HEK293 (cell line): ENCODE results near the gene PWWP2B.

Experiments used
- CTCF ChIA-PET: fragments of 350-600 bp; formaldehyde crosslinking; extraction: SDS; loops from one replicate; lab custom pipeline; 2021; ENCODE audit warnings: antibody characterized with exemption; lab: Yijun Ruan, JAX
- POLR2A ChIA-PET: fragments of 300-600 bp; formaldehyde crosslinking; extraction: SDS; loops from one replicate; lab custom pipeline; 2020; ENCODE audit warnings: antibody characterized with exemption, inconsistent platforms; lab: Yijun Ruan, JAX
- H3K27ac ChIP-seq: fragments of 200-500 bp; sonication (Bioruptor generic); 2 replicates; pipeline ENCODE4 v1.5.1; 2014; ENCODE audit warnings: low read depth, low read length, control low read depth, inconsistent platforms; ENCODE audit errors: extremely low read depth
- H3K36me3 ChIP-seq, 2 experiments: fragments of 200-500 bp in 1 of 2; sonication (Bioruptor generic) in 1 of 2; 1 replicate in 1 of 2; 2 replicates in 1 of 2; pipeline ENCODE4 v1.5.1; 2014 to 2017; ENCODE audit warnings: inconsistent platforms in 2 of 2, low read length in 2 of 2; ENCODE audit not compliant: control insufficient read depth in 2 of 2, insufficient read depth in 1 of 2
- H3K4me1 ChIP-seq: fragments of 200-500 bp; sonication (Bioruptor generic); 2 replicates; pipeline ENCODE4 v1.5.1; 2014; ENCODE audit warnings: mild to moderate bottlenecking, low read length, inconsistent platforms; ENCODE audit not compliant: control insufficient read depth, insufficient read depth
- H3K4me3 ChIP-seq: 2 replicates; pipeline ENCODE4 v1.5.1; 2011; ENCODE audit warnings: low read depth, mild to moderate bottlenecking, control low read depth, low read length, moderate library complexity
- H3K9me3 ChIP-seq: fragments of 200-500 bp; sonication (Bioruptor generic); 2 replicates; pipeline ENCODE4 v1.5.1; 2014; ENCODE audit warnings: low read depth, low read length, inconsistent platforms; ENCODE audit not compliant: control insufficient read depth, insufficient read depth
- BCL6B ChIP-seq: fragments of 450-650 bp; formaldehyde crosslinking; IDR thresholded peaks from 2 replicates; pipeline ENCODE4 v1.5.1; 2017; ENCODE audit warnings: missing biosample characterization, missing genetic modification characterization
- GLIS1 ChIP-seq: fragments of 450-650 bp; formaldehyde crosslinking; IDR thresholded peaks from 2 replicates; pipeline ENCODE4 v1.5.1; 2016; ENCODE audit warnings: missing biosample characterization, missing genetic modification characterization
- IKZF3 ChIP-seq: fragments of 450-650 bp; IDR thresholded peaks from 2 replicates; pipeline ENCODE4 v1.5.0; 2018; ENCODE audit warnings: missing biosample characterization, mild to moderate bottlenecking, missing genetic modification characterization, moderate library complexity
- KLF1 ChIP-seq: fragments of 450-650 bp; formaldehyde crosslinking; IDR thresholded peaks from 2 replicates; pipeline ENCODE4 v1.5.1; 2016; ENCODE audit warnings: missing biosample characterization, missing genetic modification characterization
- MZF1 ChIP-seq: fragments of 450-650 bp; formaldehyde crosslinking; IDR thresholded peaks from 2 replicates; pipeline ENCODE4 v1.5.1; 2017; ENCODE audit warnings: missing biosample characterization, missing genetic modification characterization, borderline replicate concordance
- PBX3 ChIP-seq: sonication (generic); formaldehyde crosslinking; IDR thresholded peaks from 2 replicates; pipeline ENCODE4 v1.8.1; 2022; ENCODE audit warnings: mild to moderate bottlenecking, moderate library complexity, missing genetic modification reagents
- YY1 ChIP-seq: fragments of 450-650 bp; formaldehyde crosslinking; IDR thresholded peaks from 2 replicates; pipeline ENCODE4 v1.5.1; 2018; ENCODE audit warnings: missing biosample characterization, missing genetic modification characterization
- ZBTB44 ChIP-seq: fragments of 450-650 bp; IDR thresholded peaks from 2 replicates; pipeline ENCODE4 v1.5.1; 2018; ENCODE audit warnings: missing biosample characterization, mild to moderate bottlenecking, missing genetic modification characterization
- ZIC2 ChIP-seq: fragments of 450-650 bp; formaldehyde crosslinking; IDR thresholded peaks from 2 replicates; pipeline ENCODE4 v1.5.1; 2016; ENCODE audit warnings: missing biosample characterization, missing genetic modification characterization
- ZNF10 ChIP-seq: fragments of 450-650 bp; formaldehyde crosslinking; IDR thresholded peaks from 2 replicates; pipeline ENCODE4 v1.5.1; 2017; ENCODE audit warnings: missing biosample characterization, missing genetic modification characterization
- ZNF138 ChIP-seq: fragments of 450-650 bp; formaldehyde crosslinking; IDR thresholded peaks from 2 replicates; pipeline ENCODE4 v1.5.1; 2016; ENCODE audit warnings: missing biosample characterization, missing genetic modification characterization, borderline replicate concordance
- ZNF292 ChIP-seq: fragments of 450-650 bp; formaldehyde crosslinking; IDR thresholded peaks from 2 replicates; pipeline ENCODE4 v1.5.1; 2016; ENCODE audit warnings: low read depth, missing biosample characterization, missing genetic modification characterization, borderline replicate concordance
- ZNF341 ChIP-seq: fragments of 450-650 bp; formaldehyde crosslinking; IDR thresholded peaks from 2 replicates; pipeline ENCODE4; 2016; ENCODE audit warnings: low read depth, missing biosample characterization, missing genetic modification characterization
- ZNF366 ChIP-seq: fragments of 450-650 bp; formaldehyde crosslinking; conservative IDR thresholded peaks from 2 replicates; pipeline ENCODE4 v1.5.1; 2016; ENCODE audit warnings: missing biosample characterization, missing genetic modification characterization
- ZNF416 ChIP-seq: fragments of 450-650 bp; formaldehyde crosslinking; IDR thresholded peaks from 2 replicates; pipeline ENCODE4 v1.5.1; 2016; ENCODE audit warnings: missing biosample characterization, missing genetic modification characterization
- ZNF555 ChIP-seq: fragments of 450-650 bp; formaldehyde crosslinking; conservative IDR thresholded peaks from 2 replicates; pipeline ENCODE4 v1.5.1; 2017; ENCODE audit warnings: missing biosample characterization, mild to moderate bottlenecking, missing genetic modification characterization, inconsistent platforms
- ZNF692 ChIP-seq: fragments of 450-650 bp; formaldehyde crosslinking; IDR thresholded peaks from 2 replicates; pipeline ENCODE4 v1.5.1; 2016; ENCODE audit warnings: missing biosample characterization, missing genetic modification characterization
- ZNF768 ChIP-seq: fragments of 450-650 bp; formaldehyde crosslinking; IDR thresholded peaks from 2 replicates; pipeline ENCODE4 v1.5.1; 2018; ENCODE audit warnings: missing biosample characterization, mild to moderate bottlenecking, missing genetic modification characterization

The PWWP2B gene

DNA sequence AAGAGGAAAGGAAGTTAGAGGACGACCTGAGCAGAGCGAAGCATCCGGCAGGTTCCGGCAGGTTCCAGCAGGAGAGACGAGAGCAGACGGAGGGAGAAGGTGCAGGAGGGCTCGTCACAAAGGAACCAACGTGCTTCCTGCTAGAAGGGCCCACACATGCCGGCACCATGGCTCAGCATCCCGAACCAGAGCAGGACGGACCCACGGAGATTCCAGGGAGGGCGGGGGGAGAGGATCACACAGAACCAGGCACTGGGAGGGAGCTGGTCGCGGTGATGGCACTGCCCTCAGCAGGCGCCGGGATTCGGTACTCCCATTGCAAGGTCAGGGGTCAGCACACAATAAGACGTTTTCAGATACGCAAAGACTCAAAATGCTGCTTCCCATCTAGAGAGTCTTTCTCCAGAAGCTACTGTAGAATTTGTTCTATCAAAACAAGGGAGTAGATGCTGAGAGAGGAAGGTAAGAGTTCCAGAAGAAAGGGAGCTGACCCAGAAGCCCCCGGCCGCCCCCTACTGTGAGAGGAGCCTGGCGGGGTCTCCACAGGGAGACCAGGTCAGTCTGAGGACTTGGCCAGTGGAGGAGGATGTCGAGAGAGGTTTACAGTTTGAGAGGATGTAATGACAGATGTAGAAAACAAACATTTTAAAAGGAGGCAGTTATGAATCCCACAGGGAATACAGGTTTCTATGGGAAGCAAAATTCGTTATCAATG is 23.6 kb upstream of the PWWP2B start:
- Histone ChIP-seq H3K36me3 (no peaks in the 10 kb centered on the region), H3K4me1 (no peaks in the 10 kb centered on the region)
- CTCF ChIA-PET: interaction anchor here (1.1 to 2.2 kb wide), 2 partner anchors 13 to 20 kb away, joined by 3 to 10 read pairs; no protein-coding TSS in a partner anchor
- no peak for TF ChIP-seq ZNF768 (tag by site-specific recombination)
- TF ChIP-seq ZNF555 (tag by site-specific recombination): no peak
- peak; percentile 77 for TF ChIP-seq ZNF10 (tag by site-specific recombination)
- TF ChIP-seq, all 188 proteins: peak for 1
- no peak overlapping the region for H3K27ac ChIP-seq
- no peak overlapping the region for H3K4me3 ChIP-seq
- POLR2A ChIA-PET: no interaction called here
- H3K9me3 ChIP-seq: no peaks in the 10 kb centered on the region

DNA sequence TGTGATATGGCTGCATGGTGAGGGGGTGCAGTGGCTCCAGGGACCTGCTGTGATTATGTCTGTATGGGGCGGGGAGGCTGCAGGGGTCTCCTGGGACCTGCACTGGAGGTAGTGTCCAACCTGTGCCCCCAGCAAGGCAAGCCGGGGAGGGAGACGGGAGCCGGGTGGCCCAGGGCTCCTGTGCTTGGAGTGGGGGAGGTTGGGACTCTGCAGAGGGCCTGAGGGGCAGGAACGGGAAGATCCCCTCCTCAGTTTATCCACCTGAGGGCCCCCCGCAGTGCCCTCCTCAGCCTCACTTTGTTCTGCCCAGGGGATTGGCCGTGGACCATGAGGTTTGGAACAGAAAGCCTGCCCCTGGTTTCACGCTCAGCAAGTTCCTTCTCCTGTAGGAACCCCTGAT is 22.8 kb upstream of the PWWP2B start:
- H3K36me3 ChIP-seq: no peaks in the 10 kb centered on the region
- no peaks in the 10 kb centered on the region for H3K9me3 ChIP-seq
- H3K4me1 ChIP-seq: no peaks in the 10 kb centered on the region
- CTCF ChIA-PET: interaction anchor here (1.1 kb wide), 1 partner anchor 21 kb away, joined by 3 read pairs; no protein-coding TSS in a partner anchor
- POLR2A ChIA-PET: no interaction called here
- TF ChIP-seq GLIS1 (peak; percentile 94), ZNF416 (tag by site-specific recombination) (no peak), YY1 (tag by site-specific recombination) (no peak), ZNF138 (tag by site-specific recombination) (no peak)
- no peak overlapping the region for H3K27ac ChIP-seq
- no peak overlapping the region for H3K4me3 ChIP-seq

DNA sequence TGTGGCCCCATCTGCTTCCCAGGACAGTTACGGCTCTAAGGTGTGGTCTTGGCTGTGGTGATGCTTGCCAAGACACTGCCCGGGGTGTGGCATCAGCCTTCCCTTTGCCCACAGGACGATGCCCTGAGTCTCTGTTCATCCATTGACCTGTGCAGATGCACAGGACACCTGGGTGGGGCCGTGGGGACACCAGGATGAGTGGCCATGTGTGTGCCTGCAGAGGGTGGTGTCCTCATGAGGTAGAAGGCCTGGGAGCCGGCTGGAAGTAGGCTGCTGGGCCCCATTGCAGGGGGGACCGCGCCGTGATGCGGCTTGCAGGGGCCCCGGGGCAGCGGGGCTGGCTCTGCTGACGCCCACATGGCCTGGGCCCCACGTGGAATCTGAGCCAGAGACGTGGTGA is 22.4 kb upstream of the PWWP2B start:
- Histone ChIP-seq H3K4me1 (no peaks in the 10 kb centered on the region), H3K4me3 (no peak overlapping the region), H3K36me3 (no peaks in the 10 kb centered on the region), H3K9me3 (no peaks in the 10 kb centered on the region), H3K27ac (no peak overlapping the region)
- CTCF ChIA-PET: no interaction called here
- TF ChIP-seq ZNF292 (tag by site-specific recombination): no peak
- peak; percentile 50; the same call in 1 of the 2 replicates for TF ChIP-seq KLF1 (tag by site-specific recombination)
- POLR2A ChIA-PET: no interaction called here

GRCh38 chr10:132375116-132375794 is 21.7 kb upstream of the PWWP2B start:
- H3K9me3 ChIP-seq: no peaks in the 10 kb centered on the region

DNA sequence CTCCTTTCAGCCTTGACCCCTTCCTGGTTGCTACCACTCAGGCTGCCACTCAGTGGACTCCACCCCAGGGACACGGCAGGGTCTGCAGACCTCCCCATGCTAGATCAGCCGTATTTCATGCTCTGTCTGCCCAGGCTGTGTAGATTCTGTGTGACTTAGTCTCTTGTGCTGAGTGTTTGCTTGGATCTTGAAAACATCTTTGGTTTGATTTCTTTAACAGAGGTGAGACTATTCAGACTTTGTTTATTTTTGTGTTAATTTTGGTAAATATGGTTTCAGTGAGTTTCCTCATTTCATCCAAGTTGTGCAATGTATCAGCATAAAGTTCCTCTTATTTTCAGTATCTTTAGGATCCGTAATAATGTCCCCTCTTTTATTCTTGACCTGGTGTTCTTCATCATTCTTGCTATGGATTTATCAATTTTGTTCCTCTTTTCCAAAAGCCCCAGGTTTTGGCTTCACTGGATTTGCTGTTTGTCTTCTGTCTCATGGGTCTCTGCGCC is 21.2 kb upstream of the PWWP2B start:
- Histone ChIP-seq H3K36me3 (no peaks in the 10 kb centered on the region), H3K4me3 (no peak overlapping the region), H3K9me3 (no peaks in the 10 kb centered on the region), H3K4me1 (no peaks in the 10 kb centered on the region), H3K27ac (no peak overlapping the region)
- ChIA-PET POLR2A (no interaction called here), CTCF (interaction anchor here (0.8 to 2.2 kb wide), 2 partner anchors 12 to 15 kb away, joined by 3 to 6 read pairs; no protein-coding TSS in a partner anchor)
- TF ChIP-seq MZF1 (tag by site-specific recombination) (no peak), ZIC2 (tag by site-specific recombination) (0 out of 2 replicates have a peak, but pooled peaks have one; percentile 20), IKZF3 (no peak), ZNF692 (tag by site-specific recombination) (no peak), ZBTB44 (no peak), BCL6B (tag by site-specific recombination) (no peak), PBX3 (CRISPR knock-in tag) (no peak)

More at GRCh38 chr10:132375116-132375794, 21.7 kb upstream of the PWWP2B start:
- TF ChIP-seq ZNF341 (tag by site-specific recombination) (0 out of 2 replicates have a peak, but pooled peaks have one; percentile 14), ZNF366 (no peak)
- ChIA-PET CTCF (no interaction called here), POLR2A (no interaction called here)
- Histone ChIP-seq H3K4me1 (no peaks in the 10 kb centered on the region), H3K27ac (no peak overlapping the region), H3K36me3 (no peaks in the 10 kb centered on the region), H3K4me3 (no peak overlapping the region)
